AG04450 (cell line): ENCODE data around the gene DLX2. TPM values are rescaled to one million over a fixed set of nuclear protein-coding genes. Genes with fewer than 3 reads are reported as not detected.
"Not testable (repeated sequence)": the region's sequence is repeated elsewhere in the genome, so short reads cannot be mapped to it uniquely, and the experiment has no call there.

Source experiments
- CTCF ChIA-PET: fragments of 300-600, 350-600 bp; formaldehyde crosslinking; extraction: SDS; loops from one replicate; lab custom pipeline; 2022; ENCODE audit warnings: antibody characterized with exemption, inconsistent platforms; lab: Charles Lee
- POLR2A ChIA-PET: fragments of 350-600 bp; formaldehyde crosslinking; extraction: SDS; loops from one replicate; lab custom pipeline; 2021; ENCODE audit warnings: antibody characterized with exemption, inconsistent platforms; lab: Yijun Ruan, JAX
- DNase-seq: peaks from one replicate; pipeline ENCODE4 v3.0.0-alpha.2; 2011; ENCODE audit warnings: low read depth, low spot score
- H3K27ac ChIP-seq: one replicate; pipeline ENCODE4 v1.5.1; 2012; ENCODE audit warnings: low read depth, low read length, control low read depth
- H3K27me3 ChIP-seq: one replicate; pipeline ENCODE4 v1.6.0; 2012; ENCODE audit warnings: low read length; ENCODE audit not compliant: control insufficient read depth, insufficient read depth
- H3K4me3 ChIP-seq: 2 replicates; pipeline ENCODE4 v1.5.1; 2011; ENCODE audit warnings: mild to moderate bottlenecking, low read depth, low read length, control low read depth
- H3K9me3 ChIP-seq: 2 replicates; pipeline ENCODE4 v1.5.1; 2012; ENCODE audit warnings: low read length; ENCODE audit not compliant: control insufficient read depth, insufficient read depth
- polyA plus RNA-seq: library from polyadenylated mRNA; depleted of rRNA; stranded (reverse); fragments of >200 nt; gene quantifications from 2 replicates; pipeline ENCODE4 v1.2.3, GENCODE V29; 2011
- TF ChIP-seq, protein P1 (sequence below): IDR thresholded peaks from 2 replicates; pipeline ENCODE4 v1.5.1; 2011; ENCODE audit warnings: low read depth, low read length, control low read depth, inconsistent platforms

DLX2 gene
- polyA plus RNA-seq, 1 experiment: 0.10 TPM

DNA sequence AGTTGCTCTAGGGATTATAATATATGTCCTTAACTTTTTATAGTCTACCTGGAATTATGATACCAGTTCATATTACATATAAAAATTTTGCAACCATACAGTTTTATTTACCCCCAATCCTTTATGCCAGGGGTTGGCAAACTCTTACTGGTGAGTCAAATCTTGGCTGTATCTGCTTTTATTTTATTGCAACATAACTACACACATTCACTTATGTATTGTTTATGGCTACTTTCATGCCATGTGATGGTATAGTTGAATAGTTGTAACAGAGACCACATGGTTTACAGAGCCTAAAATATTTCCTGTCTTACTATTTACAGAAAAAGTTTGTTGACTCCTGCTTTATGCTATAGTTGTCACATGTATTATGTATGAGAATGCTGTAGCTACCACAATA, 25.8 kb upstream of the DLX2 start:
- CTCF ChIA-PET: interaction anchor here (0.6 to 4.1 kb wide), 15 partner anchors 9 to 555 kb away, joined by 3 to 42 read pairs (median 7); no protein-coding TSS in a partner anchor
- Histone ChIP-seq H3K4me3 (no peak overlapping the region), H3K27ac (no peak overlapping the region), H3K9me3 (no peaks in the 10 kb centered on the region), H3K27me3 (no peaks in the 10 kb centered on the region)
- TF ChIP-seq, protein P1, sequence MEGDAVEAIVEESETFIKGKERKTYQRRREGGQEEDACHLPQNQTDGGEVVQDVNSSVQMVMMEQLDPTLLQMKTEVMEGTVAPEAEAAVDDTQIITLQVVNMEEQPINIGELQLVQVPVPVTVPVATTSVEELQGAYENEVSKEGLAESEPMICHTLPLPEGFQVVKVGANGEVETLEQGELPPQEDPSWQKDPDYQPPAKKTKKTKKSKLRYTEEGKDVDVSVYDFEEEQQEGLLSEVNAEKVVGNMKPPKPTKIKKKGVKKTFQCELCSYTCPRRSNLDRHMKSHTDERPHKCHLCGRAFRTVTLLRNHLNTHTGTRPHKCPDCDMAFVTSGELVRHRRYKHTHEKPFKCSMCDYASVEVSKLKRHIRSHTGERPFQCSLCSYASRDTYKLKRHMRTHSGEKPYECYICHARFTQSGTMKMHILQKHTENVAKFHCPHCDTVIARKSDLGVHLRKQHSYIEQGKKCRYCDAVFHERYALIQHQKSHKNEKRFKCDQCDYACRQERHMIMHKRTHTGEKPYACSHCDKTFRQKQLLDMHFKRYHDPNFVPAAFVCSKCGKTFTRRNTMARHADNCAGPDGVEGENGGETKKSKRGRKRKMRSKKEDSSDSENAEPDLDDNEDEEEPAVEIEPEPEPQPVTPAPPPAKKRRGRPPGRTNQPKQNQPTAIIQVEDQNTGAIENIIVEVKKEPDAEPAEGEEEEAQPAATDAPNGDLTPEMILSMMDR: no peak
- no peak for DNase-seq
- POLR2A ChIA-PET: no interaction called here

DNA sequence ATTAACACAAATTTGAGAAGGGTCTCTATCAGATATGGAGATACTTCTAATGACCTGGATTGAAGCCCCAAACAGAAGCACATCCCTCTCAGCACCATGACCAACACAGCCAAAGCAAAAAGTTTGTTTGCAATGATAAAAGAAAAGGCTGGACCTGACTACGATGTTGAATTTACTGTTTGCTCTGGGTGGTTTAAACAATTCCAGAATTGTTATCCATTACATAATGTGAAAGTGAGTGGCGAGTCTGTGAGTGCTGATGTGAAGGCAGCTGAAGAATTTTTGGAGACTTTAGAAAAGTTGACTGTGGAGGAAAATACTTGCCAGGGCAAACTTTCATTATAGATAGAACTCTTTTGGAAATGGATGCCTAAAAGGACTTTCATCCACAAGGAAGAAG, 17.4 kb upstream of the DLX2 start:
- DNase-seq: no peak
- Histone ChIP-seq H3K4me3 (no peak overlapping the region), H3K27ac (no peak overlapping the region), H3K27me3 (no peaks in the 10 kb centered on the region), H3K9me3 (no peaks in the 10 kb centered on the region)
- ChIA-PET POLR2A (interaction anchor here (0.7 kb wide), 1 partner anchor 300 kb away, joined by 5 read pairs; no protein-coding TSS in a partner anchor), CTCF (interaction anchor here (3.0 kb wide), 1 partner anchor 342 kb away, joined by 14 read pairs; no protein-coding TSS in a partner anchor)
- TF ChIP-seq, protein P1: no peak

DNA sequence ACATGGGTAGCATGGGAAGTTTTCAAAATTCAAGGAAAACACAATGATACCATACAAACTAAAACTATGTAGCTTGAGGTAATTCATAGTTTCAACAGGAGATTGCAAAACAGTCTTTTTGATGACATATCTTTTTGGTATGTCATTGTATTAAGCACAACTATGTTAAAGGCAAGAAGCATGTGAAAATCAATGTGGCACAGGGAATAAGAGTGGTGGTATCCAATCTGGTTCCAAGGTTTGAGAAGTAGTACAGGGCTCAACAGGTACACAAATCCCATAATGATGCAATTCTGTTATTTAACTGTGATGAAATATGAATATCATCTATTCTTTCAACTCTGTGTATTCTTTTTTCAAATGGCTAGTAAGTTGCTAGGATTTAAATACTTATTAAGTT, 16.4 kb upstream of the DLX2 start:
- H3K4me3 ChIP-seq: no peak overlapping the region
- no peak for DNase-seq
- H3K27me3 ChIP-seq: no peaks in the 10 kb centered on the region
- TF ChIP-seq, protein P1: no peak
- ChIA-PET POLR2A (no interaction called here), CTCF (interaction anchor here (1.3 to 1.9 kb wide), 2 partner anchors 8 to 342 kb away, joined by 3 to 5 read pairs; no protein-coding TSS in a partner anchor)
- H3K27ac ChIP-seq: no peak overlapping the region
- H3K9me3 ChIP-seq: no peaks in the 10 kb centered on the region

DNA sequence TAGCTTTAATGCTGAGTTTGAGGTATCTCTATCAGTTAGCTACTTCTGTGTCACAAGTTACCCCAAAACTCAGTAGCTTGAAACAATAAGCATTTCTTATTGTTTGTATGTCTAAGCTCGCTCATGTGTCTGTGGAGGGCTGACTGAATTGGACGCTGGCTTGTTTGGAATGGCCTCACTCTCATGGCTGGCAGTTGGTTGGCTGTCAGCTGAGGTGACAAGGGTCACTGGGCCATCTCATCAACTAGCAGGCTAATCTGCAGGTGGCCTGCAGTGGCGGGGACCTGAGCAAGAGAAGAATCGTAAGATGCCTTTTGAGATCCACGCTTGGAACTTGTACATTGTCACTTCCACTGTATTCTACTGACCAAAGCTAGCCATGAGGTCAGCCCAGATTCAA, 13.4 kb upstream of the DLX2 start:
- no peaks in the 10 kb centered on the region for H3K9me3 ChIP-seq
- TF ChIP-seq, protein P1: no peak
- ChIA-PET CTCF (interaction anchor here (1.0 to 2.2 kb wide), 2 partner anchors 10 to 11 kb away, joined by 3 to 13 read pairs; no protein-coding TSS in a partner anchor), POLR2A (no interaction called here)
- no peaks in the 10 kb centered on the region for H3K27me3 ChIP-seq
- DNase-seq: no peak
- H3K27ac ChIP-seq: no peak overlapping the region
- no peak overlapping the region for H3K4me3 ChIP-seq

DNA sequence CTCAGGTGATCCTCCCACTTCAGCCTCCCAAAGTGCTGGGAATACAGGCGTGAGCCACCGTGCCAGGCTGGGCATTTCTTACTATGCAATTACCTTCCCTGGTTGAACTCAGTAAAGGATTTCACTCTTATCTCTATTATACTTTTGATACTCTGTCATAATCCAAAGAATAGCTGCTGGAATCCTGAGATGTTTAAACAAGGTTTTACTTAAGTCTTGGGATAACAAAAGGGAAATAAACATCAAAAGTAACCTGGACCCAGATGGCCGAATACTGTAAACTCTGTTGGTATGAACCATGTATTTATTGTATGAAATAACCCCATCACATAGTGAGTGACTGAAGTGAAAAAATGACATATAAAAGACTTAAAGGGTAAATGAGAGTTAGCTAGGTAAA, 11.9 kb upstream of the DLX2 start:
- POLR2A ChIA-PET: no interaction called here
- Histone ChIP-seq H3K27ac (no peak overlapping the region), H3K9me3 (no peaks in the 10 kb centered on the region), H3K27me3 (no peaks in the 10 kb centered on the region), H3K4me3 (no peak overlapping the region)
- CTCF ChIA-PET: interaction anchor here (0.6 to 2.2 kb wide), 8 partner anchors 8 to 402 kb away, joined by 3 to 13 read pairs (median 3); partner anchors contain the start of gene DLX2
- TF ChIP-seq, protein P1: no peak
- DNase-seq: no peak

DNA sequence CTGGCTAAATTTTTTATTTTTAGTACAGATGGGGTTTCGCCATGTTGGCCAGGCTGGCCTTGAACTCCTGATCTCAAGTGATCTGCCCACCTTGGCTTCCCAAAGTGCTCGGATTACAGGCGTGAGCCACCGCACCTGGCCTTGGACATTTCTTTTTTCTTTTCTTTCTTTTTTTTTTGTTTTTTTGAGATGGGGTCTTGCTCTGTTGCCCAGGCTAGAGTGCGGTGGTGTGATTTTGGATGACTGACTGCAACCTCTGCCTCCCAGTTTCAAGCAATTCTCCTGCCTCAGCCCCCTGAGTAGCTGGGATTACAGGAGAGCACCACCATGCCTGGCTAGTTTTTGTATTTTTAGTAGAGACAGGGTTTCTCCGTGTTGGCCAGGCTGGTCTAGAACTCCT, 11.5 kb upstream of the DLX2 start:
- H3K9me3 ChIP-seq, DNase-seq, H3K27ac ChIP-seq, H3K4me3 ChIP-seq, H3K27me3 ChIP-seq: not testable (repeated sequence)
- CTCF ChIA-PET: interaction anchor here (0.6 to 2.2 kb wide), 14 partner anchors 8 to 540 kb away, joined by 3 to 22 read pairs (median 6); partner anchors contain the start of gene DLX2
- POLR2A ChIA-PET: interaction anchor here (0.6 kb wide), 1 partner anchor 320 kb away, joined by 4 read pairs; no protein-coding TSS in a partner anchor
